Measurements from ENCODE around the gene CTSA.
"Not testable (repeated sequence)": the region's sequence is repeated elsewhere in the genome, so short reads cannot be mapped to it uniquely, and the experiment has no call there.

CTSA gene

DNA sequence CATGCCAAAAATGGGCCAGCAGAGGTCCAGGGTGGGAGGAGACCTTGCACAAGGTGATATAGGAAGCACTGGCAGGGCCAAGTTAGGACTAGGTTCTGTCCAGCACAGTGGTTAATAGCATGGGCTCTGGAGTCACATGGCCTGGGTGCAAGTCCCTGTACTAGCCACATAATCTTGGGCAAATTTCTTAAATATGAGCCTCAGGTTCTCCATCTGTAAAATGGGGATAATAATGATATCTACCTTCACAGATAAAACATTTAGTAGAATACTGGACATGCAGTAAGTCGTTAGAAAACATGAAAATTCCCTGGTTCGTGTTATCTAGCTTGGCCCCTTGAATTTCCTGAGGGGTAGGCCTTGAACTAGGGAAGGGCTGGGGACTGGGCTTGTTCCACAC, 6.2 kb downstream of the CTSA start:
- DNase-seq: no peak

DNA sequence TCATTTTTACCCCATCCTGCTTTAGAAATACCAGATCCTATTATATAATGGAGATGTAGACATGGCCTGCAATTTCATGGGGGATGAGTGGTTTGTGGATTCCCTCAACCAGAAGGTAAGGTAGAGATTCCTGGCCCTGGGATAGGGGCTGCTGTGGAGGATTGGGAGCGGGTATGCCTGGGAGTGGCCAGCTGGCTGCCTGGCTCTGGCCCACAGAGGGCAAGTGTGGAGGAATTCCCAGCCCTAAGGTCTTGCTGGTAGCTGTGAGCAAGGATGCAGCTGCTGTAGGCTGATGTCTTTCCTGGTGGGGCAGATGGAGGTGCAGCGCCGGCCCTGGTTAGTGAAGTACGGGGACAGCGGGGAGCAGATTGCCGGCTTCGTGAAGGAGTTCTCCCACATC, 6.6 kb downstream of the CTSA start:
- DNase-seq: no peak

GRCh38 chr20:45898285-45898684, 7.2 kb downstream of the CTSA start:
- no peak for DNase-seq

GRCh38 chr20:45899046-45899835, 8.1 kb downstream of the CTSA start:
- DNase-seq: no peak

- not testable (repeated sequence) for DNase-seq
Observed at GRCh38 chr20:45901332-45901731, 10.2 kb downstream of the CTSA start.

DNA sequence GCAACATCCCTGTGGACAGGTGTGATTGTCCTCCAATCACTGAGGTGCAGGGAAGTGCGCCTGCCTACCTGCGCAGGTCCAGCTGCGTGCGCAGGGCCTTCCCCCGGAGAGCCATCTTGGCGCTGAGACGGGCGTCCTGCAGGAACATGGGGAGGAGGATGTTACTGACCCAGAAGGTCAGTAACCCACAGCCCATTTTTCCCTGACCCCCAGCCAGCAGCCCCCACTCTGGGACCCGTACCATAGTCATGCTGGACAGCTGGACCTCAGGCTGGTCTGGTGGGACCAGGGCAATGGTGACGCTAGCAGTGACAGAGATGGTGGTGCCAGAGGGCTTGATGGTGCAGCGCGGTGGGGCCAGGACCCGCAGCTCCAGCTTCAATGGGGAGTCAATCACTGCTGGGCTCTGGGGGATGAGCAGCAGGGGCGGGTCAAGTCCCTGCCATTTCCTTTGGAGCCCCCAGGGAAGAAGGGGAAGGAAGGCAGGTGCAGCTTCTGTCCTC, 11.1 kb downstream of the CTSA start:
- no peak for DNase-seq

- DNase-seq: no peak
Observed at GRCh38 chr20:45904583-45905504, 13.7 kb downstream of the CTSA start.

DNA sequence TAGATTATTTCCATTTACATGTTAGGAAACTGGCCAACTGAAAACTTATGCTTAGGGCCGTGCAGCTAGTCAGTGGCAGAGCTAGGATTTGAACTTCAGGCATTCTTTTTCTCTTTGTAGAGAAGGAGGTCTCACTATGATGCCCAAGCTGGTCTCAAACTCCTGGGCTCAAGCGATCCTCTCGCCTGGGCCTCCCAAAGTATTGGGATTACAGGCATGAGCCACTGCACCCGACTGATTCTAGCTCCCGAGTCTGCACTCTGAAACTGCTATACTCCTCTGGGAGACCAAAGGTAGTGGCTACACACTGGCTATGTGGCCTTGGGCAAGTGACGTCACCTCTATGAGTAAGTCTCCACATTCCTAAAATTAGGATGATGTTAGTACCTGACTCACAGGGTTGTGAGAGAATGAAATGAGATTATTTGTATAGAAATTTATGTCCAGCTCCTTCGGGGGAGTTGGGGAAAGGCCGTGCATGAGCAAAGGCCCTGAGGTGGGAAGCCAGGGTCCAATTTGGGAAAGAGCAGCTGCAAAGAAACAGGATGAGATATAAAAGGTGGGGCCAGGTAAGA, 14.5 kb downstream of the CTSA start:
- no peak for DNase-seq

- DNase-seq: no peak
Observed at GRCh38 chr20:45907219-45907948, 16.2 kb downstream of the CTSA start.

DNA sequence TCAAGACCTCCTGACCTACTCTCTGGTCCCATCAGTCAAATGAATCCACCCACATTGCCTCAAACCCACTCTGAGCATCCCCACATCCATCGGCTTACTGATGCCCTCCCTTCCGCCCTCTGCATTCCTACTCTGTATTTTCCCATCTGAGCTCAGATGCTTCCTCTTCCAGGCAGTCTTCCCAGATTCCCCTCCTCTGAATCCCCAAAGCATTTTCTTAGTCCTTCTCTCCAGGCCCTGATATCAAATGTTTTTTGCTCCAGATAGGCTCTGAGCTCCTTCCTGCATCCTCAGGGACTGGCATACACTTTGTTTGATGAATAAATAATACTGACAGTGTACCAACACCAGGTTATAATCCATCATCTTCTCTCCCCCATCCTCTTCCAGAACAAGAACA, 16.9 kb downstream of the CTSA start:
- no peak for DNase-seq

- no peak for DNase-seq
Observed at GRCh38 chr20:45909336-45909808, 18.2 kb downstream of the CTSA start.

DNA sequence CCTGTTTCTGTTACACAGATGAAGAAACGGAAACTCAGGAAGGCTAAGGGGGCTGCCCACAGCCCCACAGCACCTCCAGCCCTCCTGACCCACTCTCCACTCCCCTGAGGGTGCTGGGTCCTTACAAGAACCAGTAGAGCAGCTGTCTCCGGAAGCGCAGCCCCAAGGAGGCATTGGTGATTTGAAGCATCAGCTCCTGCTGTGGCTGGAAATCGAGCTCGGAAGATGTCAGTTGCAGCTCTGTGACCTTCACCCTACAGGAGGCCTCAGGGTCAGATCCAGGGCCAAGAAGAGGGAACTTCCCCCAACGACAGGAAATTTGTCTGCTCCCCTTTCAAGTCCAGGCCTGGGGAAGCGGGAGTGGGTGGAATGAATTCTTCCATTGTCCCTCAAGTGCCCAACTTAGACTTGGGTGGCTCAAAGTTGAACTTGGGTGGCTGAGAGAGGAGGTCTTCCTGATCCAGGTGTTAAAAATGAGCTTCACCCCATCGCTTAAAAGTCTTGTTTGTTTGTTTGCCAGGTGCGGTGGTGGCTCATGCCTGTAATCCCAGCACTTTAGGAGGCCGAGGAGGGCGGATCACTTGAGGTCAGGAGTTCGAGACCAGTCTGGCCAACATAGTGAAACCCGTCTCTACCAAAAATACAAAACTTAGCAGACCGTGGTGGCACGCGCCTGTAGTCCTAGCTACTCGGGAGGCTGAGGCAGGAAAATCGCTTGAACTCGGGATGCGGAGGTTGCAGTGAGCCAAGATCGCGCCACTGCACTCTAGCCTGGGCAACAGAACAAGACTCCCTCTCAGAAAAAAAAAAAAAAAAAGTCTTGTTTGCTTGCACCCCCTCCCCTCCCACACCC, 18.9 kb downstream of the CTSA start:
- DNase-seq: no peak

DNA sequence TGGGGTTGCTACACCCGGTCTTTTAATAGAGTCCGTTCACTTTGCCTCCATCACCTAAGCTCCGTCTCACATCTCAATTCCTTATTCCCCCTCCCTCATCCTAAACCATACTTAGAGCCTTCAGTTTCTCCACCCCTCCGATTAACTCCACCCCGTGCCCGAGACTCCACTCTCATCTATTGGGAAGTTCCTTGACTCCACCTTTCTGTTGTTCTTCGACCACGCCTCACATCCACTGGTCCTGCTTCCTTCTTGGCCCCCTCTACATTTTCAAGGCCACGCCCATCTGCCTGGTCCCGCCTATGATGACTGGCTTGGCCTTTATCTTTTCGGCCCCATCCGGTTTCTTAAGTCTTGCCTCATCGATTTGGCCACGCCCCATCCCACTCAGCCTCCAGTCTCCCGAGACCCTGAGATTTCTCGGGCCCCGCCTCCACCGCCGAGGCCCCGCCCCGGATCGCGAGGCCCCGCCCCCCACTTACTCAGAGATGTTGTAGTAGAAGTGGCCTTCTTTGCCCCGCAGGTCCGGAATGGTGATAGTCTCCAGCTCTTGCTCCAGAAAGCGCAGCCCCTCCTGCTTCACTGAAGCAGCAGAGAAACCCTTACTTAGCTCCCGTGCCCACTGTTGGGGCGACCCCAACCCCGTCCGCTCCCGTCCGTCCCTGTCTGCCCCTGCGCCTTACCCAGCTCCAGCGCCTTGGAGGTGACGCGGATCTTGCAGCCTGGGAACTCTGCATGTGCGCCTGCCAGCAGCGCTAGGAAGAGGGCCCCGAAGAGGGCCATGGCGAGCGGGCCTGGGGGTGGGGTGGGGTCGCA, 19.7 kb downstream of the CTSA start:
- DNase-seq: peak; percentile 95

GRCh38 chr20:45911486-45912343, 20.6 kb downstream of the CTSA start, which contains the start of gene PLTP:
Gene PLTP (minus strand): TSS chr20:45912155. CDS start chr20:45911452, 703 bp downstream.
- no peak for DNase-seq

GRCh38 chr20:45912344-45912682, 21.2 kb downstream of the CTSA start:
- DNase-seq: no peak

DNA sequence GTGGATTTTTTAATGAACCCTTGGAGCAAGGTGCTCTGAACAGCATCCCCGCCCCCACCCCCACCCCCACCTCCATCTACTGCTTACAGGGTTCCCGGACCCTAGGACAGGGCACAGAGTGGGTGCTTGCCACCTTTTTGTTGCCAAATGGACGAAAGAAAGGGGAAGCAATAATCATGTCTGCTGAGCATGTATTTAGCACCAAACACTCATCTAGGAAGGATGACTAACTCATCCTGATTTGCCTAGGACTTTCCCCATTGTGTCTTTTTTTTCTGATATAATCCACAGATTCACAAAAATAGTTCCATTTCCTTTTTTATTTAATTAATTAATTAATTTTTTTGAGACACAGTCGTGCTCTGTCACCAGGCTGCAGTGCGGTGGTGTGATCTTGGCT, 22.0 kb downstream of the CTSA start:
- DNase-seq: no peak

- no peak for DNase-seq
Observed at GRCh38 chr20:45917790-45918141, 26.6 kb downstream of the CTSA start.

DNA sequence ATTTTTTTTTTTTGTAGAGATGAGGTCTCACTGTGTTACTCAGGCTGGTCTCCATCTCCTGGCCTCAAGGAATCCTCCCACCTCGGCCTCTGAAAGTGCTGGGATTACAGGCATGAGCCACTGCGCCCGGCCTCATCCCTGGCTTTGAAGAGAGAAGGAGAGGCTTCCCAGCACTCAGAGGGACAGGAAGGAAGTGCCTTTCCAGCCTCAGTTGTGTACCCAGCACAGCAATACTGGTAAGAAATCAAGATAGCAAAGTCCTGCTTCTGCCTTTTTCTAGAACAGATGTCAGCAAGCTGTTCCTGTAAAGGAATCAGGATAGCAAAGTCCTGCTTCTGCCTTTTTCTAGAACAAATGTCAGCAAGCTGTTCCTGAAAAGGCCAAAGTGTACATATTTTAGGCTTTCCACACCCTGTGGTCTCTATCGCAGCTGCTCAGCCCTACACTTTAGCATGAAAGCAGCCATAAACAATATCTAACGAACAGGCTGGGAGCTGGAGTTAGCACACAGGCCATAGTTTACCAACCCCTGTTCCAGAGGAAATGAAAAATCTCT, 27.1 kb downstream of the CTSA start:
- no peak for DNase-seq

GRCh38 chr20:45918779-45919537, 27.8 kb downstream of the CTSA start:
- DNase-seq: no peak

Measured in NCI-H1436 treated with DMSO at 0.1 percent for 48 hours (cell line).